Measurements from ENCODE around the gene MANSC1. TPM values are rescaled to one million over a fixed set of nuclear protein-coding genes. Genes with fewer than 3 reads are reported as not detected.
A peak's percentile ranks its signal among the peaks of the same experiment; 100 is the strongest.

MANSC1 gene
- 25.5 and 32.0 TPM in 2 replicates for total RNA-seq (2021)
- percentile 65 among the genes with signal in this experiment for Bru-seq, nascent RNA
- percentile 56 among the genes with signal in this experiment for BruChase-seq, experiment 1, labeled RNA remaining after a 2-hour chase
- percentile 73 among the genes with signal in this experiment for BruChase-seq, experiment 2, labeled RNA remaining after a 6-hour chase
- long read RNA-seq, full-length matches to known transcripts, result 43 of 46 reads
- long read RNA-seq, partial matches to known transcripts, result 3 of 46 reads
- long read RNA-seq, other reads (novel, unspliced or antisense), result 0 of 46 reads

DNA sequence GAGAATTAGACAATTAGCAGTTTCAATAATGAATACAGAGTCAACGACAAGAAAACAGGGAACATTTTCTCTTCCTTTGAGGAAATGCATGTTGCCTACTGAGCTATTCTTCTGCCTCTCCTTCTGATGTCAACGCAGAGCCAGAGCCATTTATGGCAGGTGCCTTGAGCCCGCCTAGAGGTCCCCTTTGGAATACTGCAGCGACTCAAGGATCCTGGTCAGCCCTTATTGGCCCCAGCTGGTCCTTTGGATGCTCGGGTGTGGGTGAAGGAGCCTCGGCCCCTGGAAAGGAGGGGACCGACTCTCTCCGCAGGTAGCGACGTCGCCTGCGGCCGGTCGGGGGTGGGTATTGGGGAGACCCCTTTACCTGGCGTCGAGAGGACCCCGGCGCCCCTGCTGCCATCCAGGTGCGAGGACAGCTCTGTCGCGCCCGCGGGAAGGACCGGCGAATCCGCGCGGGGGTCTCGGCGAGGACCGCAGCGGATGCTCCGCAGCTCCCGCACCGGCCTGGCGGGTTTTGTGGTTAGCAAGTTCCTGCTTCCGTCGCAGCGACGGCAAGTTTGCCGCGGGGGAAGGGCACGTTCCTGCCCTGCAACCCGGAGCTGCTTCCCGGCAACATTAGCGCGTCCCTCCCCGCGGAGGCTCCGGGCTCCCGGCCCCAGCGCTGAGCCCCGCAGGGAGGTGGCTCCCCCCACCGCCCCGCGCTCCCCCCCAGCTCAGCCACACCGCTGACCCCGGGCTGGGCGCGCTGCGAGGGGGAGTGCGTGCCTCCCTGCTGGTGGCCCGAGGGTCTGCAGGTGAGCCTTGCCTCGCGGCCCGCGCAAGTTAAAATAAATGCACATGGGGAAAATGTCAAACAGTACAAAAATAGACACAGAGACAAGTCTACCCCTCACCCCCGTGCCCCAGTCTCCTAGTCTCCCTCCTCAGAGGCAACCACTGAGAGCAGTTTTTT is at the start of gene MANSC1:
TSS of gene MANSC1 (minus strand) at position 532 of the 955 bp plus-strand sequence. CDS start 6,928 bp downstream, outside the sequence.
- ChIA-PET CTCF (interaction anchor here (0.5 to 1.5 kb wide), 10 partner anchors 9 to 1122 kb away, joined by 3 to 16 read pairs (median 4); no protein-coding TSS in a partner anchor), POLR2A (ENCODE audit: unreplicated experiment) (interaction anchor here (0.6 to 0.7 kb wide), 5 partner anchors 14 to 846 kb away, joined by 4 to 10 read pairs (median 10); partner anchors contain the start of gene EMP1)
- Histone ChIP-seq H3K9me3 (ENCODE audit: insufficient read depth, low read depth) (no peaks in the 10 kb centered on the region), H3K4me3 (peak within 1 kb of the TSS; percentile 85), H3K27me3 (ENCODE audit: insufficient read depth, low read depth) (no peaks in the 10 kb centered on the region), H3K4me2 (peak within 1 kb of the TSS; percentile 85), H2AFZ (peak within 1 kb of the TSS; percentile 96), H3K36me3 (ENCODE audit: low read depth) (no peaks in the 10 kb centered on the region), H3K79me2 (ENCODE audit: low read depth) (peaks cover 19% of the 10 kb centered on the region), H3F3A (ENCODE audit: insufficient read depth, low read depth) (peaks cover 25% of the 10 kb centered on the region), H4K20me1 (ENCODE audit: insufficient read depth) (no peaks in the 10 kb centered on the region), H3K9me2 (ENCODE audit: insufficient read depth) (no peaks in the 10 kb centered on the region), H3K4me1 (replicated peaks; ENCODE audit: insufficient read depth) (peaks cover 37% of the 10 kb centered on the region), H3K27ac (peak within 1 kb of the TSS; percentile 92)
- intact Hi-C loops (cut with micrococcal nuclease; ENCODE audit: unreplicated experiment), result loop anchor here (2.0 kb wide), 1 partner anchor 17 kb away; no protein-coding TSS in a partner anchor
- TF ChIP-seq, protein P1, sequence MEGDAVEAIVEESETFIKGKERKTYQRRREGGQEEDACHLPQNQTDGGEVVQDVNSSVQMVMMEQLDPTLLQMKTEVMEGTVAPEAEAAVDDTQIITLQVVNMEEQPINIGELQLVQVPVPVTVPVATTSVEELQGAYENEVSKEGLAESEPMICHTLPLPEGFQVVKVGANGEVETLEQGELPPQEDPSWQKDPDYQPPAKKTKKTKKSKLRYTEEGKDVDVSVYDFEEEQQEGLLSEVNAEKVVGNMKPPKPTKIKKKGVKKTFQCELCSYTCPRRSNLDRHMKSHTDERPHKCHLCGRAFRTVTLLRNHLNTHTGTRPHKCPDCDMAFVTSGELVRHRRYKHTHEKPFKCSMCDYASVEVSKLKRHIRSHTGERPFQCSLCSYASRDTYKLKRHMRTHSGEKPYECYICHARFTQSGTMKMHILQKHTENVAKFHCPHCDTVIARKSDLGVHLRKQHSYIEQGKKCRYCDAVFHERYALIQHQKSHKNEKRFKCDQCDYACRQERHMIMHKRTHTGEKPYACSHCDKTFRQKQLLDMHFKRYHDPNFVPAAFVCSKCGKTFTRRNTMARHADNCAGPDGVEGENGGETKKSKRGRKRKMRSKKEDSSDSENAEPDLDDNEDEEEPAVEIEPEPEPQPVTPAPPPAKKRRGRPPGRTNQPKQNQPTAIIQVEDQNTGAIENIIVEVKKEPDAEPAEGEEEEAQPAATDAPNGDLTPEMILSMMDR (conservative IDR thresholded peaks at IDR 0.05), result peak; percentile 45; the same call in 1 of the 2 replicates
- no peak for TF ChIP-seq EZH2 (IDR thresholded peaks at IDR 0.05; ENCODE audit: low read depth)
- no TSS peak for BruUV-seq (replicated peaks)
- DNase-seq, result peak; percentile 60 to 71

DNA sequence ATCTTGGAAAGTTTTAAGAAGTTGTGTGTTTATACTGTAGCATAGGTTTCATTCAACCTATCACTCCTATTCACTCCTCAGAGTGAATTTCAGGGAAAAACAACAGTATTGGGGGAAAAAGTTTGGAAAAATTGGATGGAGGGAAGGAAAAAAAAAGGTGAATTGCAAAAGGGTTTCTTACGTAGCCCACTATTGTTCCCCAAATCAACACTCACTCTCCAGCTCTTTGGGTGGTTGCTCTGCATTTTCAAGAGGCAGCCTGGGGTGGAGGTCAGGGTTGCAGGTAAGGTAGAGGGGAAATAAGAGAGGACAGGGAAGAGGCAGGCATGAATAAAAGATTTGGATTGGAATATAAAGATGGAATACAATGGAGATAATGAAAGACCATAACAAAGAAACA is 49.1 kb upstream of the MANSC1 start:
- H3F3A ChIP-seq (ENCODE audit: insufficient read depth, low read depth), result peaks cover 25% of the 10 kb centered on the region
- no peaks in the 10 kb centered on the region for H4K20me1 ChIP-seq (ENCODE audit: insufficient read depth)
- H3K27ac ChIP-seq, result 0 out of 2 replicates have a peak overlapping the region, but pooled peaks have one; percentile 51
- TF ChIP-seq EZH2 (IDR thresholded peaks at IDR 0.05; ENCODE audit: low read depth), result no peak
- TF ChIP-seq, protein P1 (conservative IDR thresholded peaks at IDR 0.05), result no peak
- 0 out of 2 replicates have a peak, but pooled peaks cover 3% of the 10 kb centered on the region for H3K36me3 ChIP-seq (ENCODE audit: low read depth)
- BruUV-seq (replicated peaks), result no TSS peak
- ChIA-PET POLR2A (ENCODE audit: unreplicated experiment) (interaction anchor here (0.7 kb wide), 1 partner anchor 500 kb away, joined by 3 read pairs; no protein-coding TSS in a partner anchor), CTCF (interaction anchor here (0.6 to 0.9 kb wide), 4 partner anchors 22 to 148 kb away, joined by 3 to 6 read pairs (median 3); no protein-coding TSS in a partner anchor)
- H3K4me3 ChIP-seq, result no peak overlapping the region
- H3K27me3 ChIP-seq (ENCODE audit: insufficient read depth, low read depth), result no peaks in the 10 kb centered on the region
- intact Hi-C loops (cut with micrococcal nuclease; ENCODE audit: unreplicated experiment), result no loop called here
- no peak for DNase-seq
- H3K79me2 ChIP-seq (ENCODE audit: low read depth), result peaks cover 7% of the 10 kb centered on the region; the same call in 1 of the 2 replicates
- no peak overlapping the region for H2AFZ ChIP-seq
- peaks cover 27% of the 10 kb centered on the region for H3K4me1 ChIP-seq (replicated peaks; ENCODE audit: insufficient read depth)
- no peaks in the 10 kb centered on the region for H3K9me2 ChIP-seq (ENCODE audit: insufficient read depth)
- H3K9me3 ChIP-seq (ENCODE audit: insufficient read depth, low read depth), result no peaks in the 10 kb centered on the region
- H3K4me2 ChIP-seq, result 0 out of 2 replicates have a peak overlapping the region, but pooled peaks have one; percentile 43

Data from PC-9 (cell line).